Ovary (tissue), 9 donors: ENCODE data around the gene SETDB1. TPM values are rescaled to one million over a fixed set of nuclear protein-coding genes. Genes with fewer than 3 reads are reported as not detected.

ENCODE experiments used
- DNase-seq, 5 donors: peaks; one replicate each; pipeline ENCODE4 v3.0.0-alpha.2; 2019 to 2020
- H3K27ac ChIP-seq, 2 donors: fragments of 200-600 bp; one replicate each; pipeline versions ENCODE4 v1.5.1 to v1.8.0; 2019 to 2022
- H3K27me3 ChIP-seq: fragments of 200-600 bp; one replicate; pipeline ENCODE4 v1.8.0; 2022
- H3K36me3 ChIP-seq: fragments of 200-600 bp; sonication (generic); one replicate; pipeline ENCODE4 v1.5.1; 2019
- H3K4me1 ChIP-seq: one replicate; pipeline ENCODE4 v1.8.1; 2013; ENCODE audit warnings: mild to moderate bottlenecking, moderate library complexity; ENCODE audit not compliant: insufficient read depth
- H3K4me3 ChIP-seq: fragments of 200-600 bp; sonication (generic); one replicate; pipeline ENCODE4 v1.5.1; 2017
- H3K9me3 ChIP-seq, 2 donors: fragments of 200-600 bp in 1 of 2; sonication (generic) in 1 of 2; one replicate each; pipeline versions ENCODE4 v1.5.1 to v1.8.1; 2013 to 2019; ENCODE audit warnings: mild to moderate bottlenecking in 1 of 2, moderate library complexity in 1 of 2
- CTCF ChIP-seq, 3 donors: fragments of 450-650 bp in 2 of 3; fragments of 200-600 bp in 1 of 3; IDR thresholded peaks; one replicate each; pipeline versions ENCODE4 v1.5.1 to v1.8.0; 2016 to 2022; ENCODE audit warnings: antibody characterized with exemption in 3 of 3, mild to moderate bottlenecking in 1 of 3
- EP300 ChIP-seq: sonication (generic); formaldehyde crosslinking; IDR thresholded peaks from one replicate; pipeline ENCODE4 v1.6.1; 2017; ENCODE audit warnings: antibody characterized with exemption
- POLR2A ChIP-seq: fragments of 450-650 bp; IDR thresholded peaks from one replicate; pipeline ENCODE4 v1.6.1; 2017; ENCODE audit warnings: antibody characterized with exemption, mild to moderate bottlenecking, moderate library complexity
- WGBS, 3 donors: extraction: QIAGEN DNeasy Blood & Tissue Kit in 1 of 3; methylation state at CpG; one replicate each; pipeline versions ENCODE4 v1.1.5 to v1.1.7; 2013 to 2017; 5-methylcytosine and 5-hydroxymethylcytosine counted together
- intact Hi-C, 4 donors: fragments of 100-400 bp; cut with DNase I; formaldehyde crosslinking; loops; one replicate each; pipeline versions ENCODE4 v1.11.0 to v1.15.1; 2022 to 2023
- polyA plus RNA-seq, 2 donors: library from polyadenylated mRNA; stranded (reverse); fragments of 200-250 nt in 1 of 2; fragments of 350-450 nt in 1 of 2; fragmentation: Illumina TruSeq in 1 of 2; extraction: RNeasy Lipid Tissue Mini Kit (QIAGEN cat#74804) in 1 of 2; gene quantifications; one replicate each; pipeline ENCODE4 v1.2.3, GENCODE V29; 2013 to 2014
- total RNA-seq, 7 donors: library from RNA; depleted of rRNA in 2 of 7; stranded (reverse); fragments of >200 nt in 2 of 7; fragmentation: NEBNext Ultra II Directional in 3 of 7; extraction: Animal tissue kit (Norgen Biotek cat#: 25700) in 3 of 7; gene quantifications; one replicate each; pipeline versions ENCODE4 v1.1.0 to v1.2.4, GENCODE V29; 2016 to 2023
- donor health status: DM: no; HTN: no; CAD: no; lungs with moderate emphysema.
- donor health status: DM: no; HTN: no; CAD: no.
- donor health status: Bipolar disorder and iron deficiency.
- donor health status: DM: yes; HTN: yes; CAD: no.
- donor health status: DM: no; HTN: no; CAD: no.
- donor health status: DM: yes; HTN: yes; CAD: no.

Gene SETDB1
- total and polyA plus RNA-seq, 9 donors: 21.9 to 49.4 (median 40.9) TPM

GRCh38 chr1:150967936-150968335 is 41.8 kb downstream of the SETDB1 start:
- no peak for DNase-seq
- Histone ChIP-seq H3K27ac (no peak overlapping the region), H3K4me1 (peaks cover 21% of the 10 kb centered on the region), H3K4me3 (no peak overlapping the region), H3K27me3 (no peaks in the 10 kb centered on the region), H3K36me3 (no peaks in the 10 kb centered on the region), H3K9me3 (no peaks in the 10 kb centered on the region)
- 93 to 96% (median 95%) methylated on average over 13 of the region's 13 CpGs for WGBS, 3 donors
- intact Hi-C loops: no loop called here
- TF ChIP-seq EP300: no peak
- no peak for TF ChIP-seq CTCF (IDR thresholded peaks at IDR 0.05)
- TF ChIP-seq POLR2A: no peak

GRCh38 chr1:150968491-150968890 is 42.3 kb downstream of the SETDB1 start:
- 94 to 97% (median 96%) methylated on average over 4 of the region's 4 CpGs for WGBS, 3 donors
- intact Hi-C loops: no loop called here
- Histone ChIP-seq H3K27ac (no peak overlapping the region), H3K27me3 (no peaks in the 10 kb centered on the region), H3K4me3 (no peak overlapping the region), H3K36me3 (no peaks in the 10 kb centered on the region), H3K4me1 (peaks cover 26% of the 10 kb centered on the region), H3K9me3 (no peaks in the 10 kb centered on the region)
- TF ChIP-seq CTCF (IDR thresholded peaks at IDR 0.05): no peak
- no peak for TF ChIP-seq POLR2A
- TF ChIP-seq EP300: no peak
- no peak for DNase-seq

- H3K27ac ChIP-seq: no peak overlapping the region
- intact Hi-C loops: loop anchor here in 2 of 4 donors (5.0 to 10.0 kb wide), 3 partner anchors 45 to 407 kb away; partner anchors contain the start of genes ENSA (in 1 of the 2) and SETDB1 (in 1 of the 2)
These were observed 43.5 kb downstream of the SETDB1 start for GRCh38 chr1:150969626-150970025.

GRCh38 chr1:150970808-150971582 is 44.8 kb downstream of the SETDB1 start:
- WGBS, 3 donors: 18 to 25% (median 19%) methylated on average over 11 of the region's 11 CpGs
- Histone ChIP-seq H3K27me3 (no peaks in the 10 kb centered on the region), H3K4me3 (no peak overlapping the region), H3K36me3 (no peaks in the 10 kb centered on the region), H3K27ac (peak overlapping the region in 1 of 2 donors; percentile 74), H3K9me3 (no peaks in the 10 kb centered on the region), H3K4me1 (peaks cover 27% of the 10 kb centered on the region)
- peak; percentile 72 to 90 (median 79) for DNase-seq
- TF ChIP-seq CTCF (IDR thresholded peaks at IDR 0.05): no peak
- no peak for TF ChIP-seq POLR2A
- TF ChIP-seq EP300: no peak
- intact Hi-C loops: loop anchor here in 2 of 4 donors (5.0 to 10.0 kb wide), 3 partner anchors 46 to 409 kb away; partner anchors contain the start of genes ENSA (in 1 of the 2) and SETDB1 (in 1 of the 2)

More at GRCh38 chr1:150969626-150970025, 43.5 kb downstream of the SETDB1 start:
- Histone ChIP-seq H3K4me3 (no peak overlapping the region), H3K36me3 (no peaks in the 10 kb centered on the region), H3K9me3 (no peaks in the 10 kb centered on the region), H3K27me3 (no peaks in the 10 kb centered on the region), H3K4me1 (peaks cover 27% of the 10 kb centered on the region)
- DNase-seq: no peak
- TF ChIP-seq EP300 (no peak), POLR2A (no peak), CTCF (IDR thresholded peaks at IDR 0.05) (no peak)
- 73 to 85% (median 77%) methylated on average over 3 of the region's 3 CpGs for WGBS, 3 donors
